Kidney epithelial cell (primary cell): ENCODE results near the gene ZNF620. TPM values are rescaled to one million over a fixed set of nuclear protein-coding genes. Genes with fewer than 3 reads are reported as not detected.
"Not testable (repeated sequence)": the region's sequence is repeated elsewhere in the genome, so short reads cannot be mapped to it uniquely, and the experiment has no call there.

Experiments used
- DNase-seq: peaks from one replicate; pipeline ENCODE4 v3.0.0-alpha.2; 2010; ENCODE audit warnings: low read depth
- H3K27me3 ChIP-seq: 2 replicates; pipeline ENCODE4 v1.6.0; 2011; ENCODE audit warnings: low read length; ENCODE audit not compliant: control insufficient read depth, insufficient read depth
- H3K36me3 ChIP-seq: 2 replicates; pipeline ENCODE4 v1.5.1; 2011; ENCODE audit warnings: low read length; ENCODE audit not compliant: control insufficient read depth, insufficient read depth
- H3K4me3 ChIP-seq: 2 replicates; pipeline ENCODE4 v1.5.1; 2011; ENCODE audit warnings: low read depth, mild to moderate bottlenecking, control low read depth, low read length
- CTCF ChIP-seq: IDR thresholded peaks from 2 replicates; pipeline ENCODE4 v1.5.1; 2011; ENCODE audit warnings: mild to moderate bottlenecking, moderate library complexity, low read length, control low read depth, inconsistent platforms; ENCODE audit not compliant: insufficient read depth, poor library complexity, severe bottlenecking
- total RNA-seq: library from RNA; depleted of rRNA; stranded (reverse); fragments of >200 nt; gene quantifications from 2 replicates; pipeline ENCODE4 v1.2.3, GENCODE V29; 2015

Gene ZNF620
- 6.2 and 10.8 TPM in 2 replicates for total RNA-seq

- Histone ChIP-seq H3K4me3 (peak within 1 kb of the TSS; percentile 81), H3K36me3 (no peaks in the 10 kb centered on the region), H3K27me3 (no peaks in the 10 kb centered on the region)
- TF ChIP-seq CTCF: peak; percentile 59
- peak; percentile 53 for DNase-seq
These were observed at the start of gene ZNF620 for GRCh38 chr3:40505599-40506462. ZNF620 (plus strand) TSS chr3:40506039; CDS start chr3:40506353, 314 bp downstream.

GRCh38 chr3:40456279-40456939, 49.4 kb upstream of the ZNF620 start:
- no peaks in the 10 kb centered on the region for H3K36me3 ChIP-seq
- H3K27me3 ChIP-seq: no peaks in the 10 kb centered on the region
- peak overlapping the region; percentile 90 for H3K4me3 ChIP-seq
- no peak for TF ChIP-seq CTCF
- DNase-seq: no peak

GRCh38 chr3:40456940-40457823, 48.7 kb upstream of the ZNF620 start, which contains the start of gene RPL14:
RPL14 (plus strand) TSS chr3:40457339; CDS start chr3:40457472, 133 bp downstream.
- DNase-seq: peak; percentile 89
- no peak for TF ChIP-seq CTCF
- no peaks in the 10 kb centered on the region for H3K27me3 ChIP-seq
- H3K36me3 ChIP-seq: no peaks in the 10 kb centered on the region
- peak within 1 kb of the TSS; percentile 90 for H3K4me3 ChIP-seq

GRCh38 chr3:40458473-40458872, 47.4 kb upstream of the ZNF620 start:
- H3K4me3 ChIP-seq: peak overlapping the region; percentile 90
- no peaks in the 10 kb centered on the region for H3K27me3 ChIP-seq
- no peak for TF ChIP-seq CTCF
- H3K36me3 ChIP-seq: peaks cover under 1% of the 10 kb centered on the region
- DNase-seq: no peak

GRCh38 chr3:40460481-40460880, 45.4 kb upstream of the ZNF620 start:
- not testable (repeated sequence) for H3K36me3 ChIP-seq, H3K4me3 ChIP-seq, H3K27me3 ChIP-seq, DNase-seq
